ENCODE measurements around the gene TECPR2.

The TECPR2 gene

DNA sequence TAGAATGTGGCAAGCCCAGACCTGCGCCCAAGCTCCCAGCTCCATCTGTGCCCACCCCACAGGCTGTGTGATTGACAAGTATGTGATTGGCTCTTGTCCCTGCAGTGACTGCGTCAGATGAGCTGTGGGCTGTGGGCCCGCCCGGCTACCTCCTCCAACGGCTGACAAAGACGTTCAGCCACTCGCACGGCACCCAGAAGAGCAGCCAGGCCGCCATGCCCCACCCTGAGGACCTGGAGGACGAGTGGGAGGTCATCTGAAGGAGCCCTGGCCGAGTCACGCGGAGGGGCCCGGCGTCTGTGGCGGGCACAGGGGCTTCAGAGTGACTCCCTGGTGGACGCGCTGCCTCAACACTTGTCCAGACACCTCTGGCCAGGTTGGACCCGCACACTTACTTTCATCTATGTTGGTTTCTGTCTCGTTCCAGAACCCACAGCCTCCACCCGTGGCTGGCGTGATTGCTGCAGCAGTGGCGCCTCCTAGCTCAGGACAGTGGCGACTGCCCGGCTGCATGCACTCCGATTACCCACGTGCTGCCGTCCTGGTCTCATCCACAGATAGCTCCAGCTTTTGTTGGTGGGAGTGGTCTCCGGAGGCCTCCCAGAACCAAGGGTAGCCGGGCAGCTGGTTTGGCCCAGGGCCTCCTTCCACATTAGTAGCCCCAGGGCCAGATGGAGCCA, 135.4 kb downstream of the TECPR2 start:
- no peak for DNase-seq

DNA sequence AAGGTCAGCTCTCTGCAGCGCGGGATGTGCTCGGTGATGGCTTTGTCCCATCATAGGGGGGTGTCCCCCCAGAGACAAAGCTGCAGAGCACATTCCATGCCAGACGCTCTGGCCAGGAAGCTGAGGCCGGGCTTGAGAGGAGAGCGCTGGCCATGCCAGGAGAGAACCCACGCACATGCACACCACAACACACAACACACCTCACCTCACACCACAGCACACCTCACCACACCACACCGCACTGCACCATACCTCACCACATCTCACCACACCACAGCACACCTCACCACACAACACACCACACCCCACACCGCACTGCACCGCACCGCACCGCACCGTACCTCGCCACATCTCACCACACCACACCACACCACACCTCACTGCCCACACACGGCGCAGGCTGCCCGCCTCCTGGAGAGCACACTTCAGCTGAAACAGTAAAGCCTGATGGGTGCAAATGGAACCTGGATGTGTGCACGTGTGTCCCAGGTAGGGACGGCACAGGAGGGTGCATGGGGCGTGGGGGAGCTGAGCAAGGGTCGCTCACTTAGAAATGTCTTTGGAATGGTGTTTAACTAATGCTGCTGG, 136.0 kb downstream of the TECPR2 start:
- DNase-seq, result no peak

DNA sequence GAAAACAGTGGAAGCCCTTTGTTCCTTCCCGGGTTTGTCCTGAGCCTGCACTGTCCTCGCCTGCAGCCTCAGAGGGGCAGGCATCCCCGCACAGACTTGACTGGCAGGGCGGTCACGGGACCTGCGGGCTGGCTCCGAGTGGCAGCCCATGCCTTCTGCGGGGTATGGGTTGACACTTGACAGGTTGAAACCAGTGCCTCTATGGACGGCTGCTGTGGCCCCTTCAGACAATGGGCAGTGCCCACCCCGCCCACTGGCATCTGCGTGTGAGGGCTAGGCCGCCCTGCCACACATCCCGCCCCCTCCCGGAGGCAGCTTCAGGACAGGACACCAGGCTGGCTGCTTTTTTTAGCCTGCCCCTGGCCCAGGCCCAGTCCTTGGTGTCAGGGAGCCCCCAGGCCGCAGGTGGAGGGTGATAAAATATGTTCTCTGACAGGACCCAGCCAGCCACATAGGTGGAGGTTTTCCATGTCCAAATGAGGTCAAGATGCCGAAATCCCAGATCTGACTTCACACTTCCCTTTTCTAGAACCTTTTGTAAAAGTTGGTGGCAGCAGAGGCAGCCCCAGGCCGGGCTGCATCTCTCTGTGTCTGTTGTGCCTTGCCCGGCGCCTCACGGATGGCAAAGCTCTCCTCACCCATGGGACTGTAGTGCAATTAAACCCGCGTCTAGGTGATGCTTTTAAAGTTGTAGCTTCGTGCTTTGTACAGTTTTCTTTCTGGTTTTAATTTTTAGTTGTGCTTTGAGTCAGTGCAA, 136.8 kb downstream of the TECPR2 start:
- DNase-seq, result no peak

DNA sequence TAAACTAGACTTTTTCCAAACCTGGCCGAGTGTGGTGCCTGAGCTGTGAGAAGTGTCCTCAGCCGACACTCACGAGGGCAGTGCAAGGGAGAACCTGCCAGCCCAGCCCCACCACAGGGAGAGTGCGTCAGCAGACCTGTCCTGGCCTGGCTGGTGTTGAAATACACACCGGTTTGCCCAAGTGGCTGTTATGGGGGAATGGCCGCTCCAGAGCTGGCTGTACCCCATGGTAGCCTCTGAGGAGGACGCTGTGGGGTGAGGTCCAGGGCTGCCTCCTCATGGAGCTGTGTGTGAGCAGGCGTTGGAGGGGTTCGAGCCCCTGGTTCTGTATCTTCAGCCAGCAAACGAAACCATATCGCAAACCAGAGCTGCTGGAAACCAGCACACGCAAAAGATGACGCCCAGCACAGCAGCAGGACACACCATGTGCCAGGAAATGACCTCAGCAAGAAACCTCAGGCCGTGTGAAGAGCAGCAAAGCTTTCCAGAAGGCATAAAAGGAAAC, 137.5 kb downstream of the TECPR2 start:
- DNase-seq, result no peak

DNA sequence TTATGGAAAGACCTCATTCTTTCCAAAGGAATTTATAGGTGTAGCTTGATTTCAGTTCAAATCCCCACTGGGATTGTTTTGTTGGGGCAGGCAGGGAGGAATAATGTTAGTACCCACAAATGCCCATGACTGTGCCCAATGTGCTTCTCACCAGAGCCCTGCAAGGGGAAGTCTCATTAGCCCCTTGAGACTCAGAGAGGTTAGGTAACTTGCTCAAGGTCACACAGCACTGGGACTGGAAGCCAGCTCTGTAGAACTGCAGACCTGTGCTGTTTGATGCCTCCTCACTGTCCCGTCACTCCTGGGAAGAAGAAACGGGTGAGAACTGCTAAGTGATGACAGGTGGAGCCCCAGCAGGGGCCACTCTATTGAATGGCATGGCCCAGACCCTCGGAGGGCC, 138.0 kb downstream of the TECPR2 start:
- no peak for DNase-seq

DNA sequence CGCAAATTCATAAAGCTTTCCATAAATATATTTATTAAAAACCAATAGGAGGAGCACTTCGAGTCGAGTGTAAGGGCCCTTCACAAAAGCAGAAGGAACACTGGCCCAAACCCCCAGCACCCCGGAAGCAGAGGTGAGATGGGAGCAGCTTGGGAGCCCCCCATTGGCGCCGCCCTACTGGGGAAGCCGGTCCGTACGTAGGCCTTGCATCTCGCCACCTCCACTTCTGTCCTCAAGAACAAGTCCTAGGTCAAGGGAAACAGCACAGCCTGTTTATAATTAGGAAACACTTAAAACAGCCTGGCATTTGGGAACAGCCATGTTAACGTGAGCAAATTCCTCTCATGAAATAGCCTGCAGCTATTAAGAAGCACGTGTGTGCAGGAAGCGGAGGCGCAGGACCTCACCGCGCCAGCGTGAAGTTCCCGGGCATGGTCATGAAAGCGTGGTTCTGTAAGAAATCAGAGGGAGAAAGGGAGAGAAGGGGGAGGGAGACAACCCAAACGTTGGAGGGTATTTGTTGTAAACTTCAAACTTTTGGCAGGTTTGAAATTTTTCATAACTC, 139.1 kb downstream of the TECPR2 start:
- no peak for DNase-seq

DNA sequence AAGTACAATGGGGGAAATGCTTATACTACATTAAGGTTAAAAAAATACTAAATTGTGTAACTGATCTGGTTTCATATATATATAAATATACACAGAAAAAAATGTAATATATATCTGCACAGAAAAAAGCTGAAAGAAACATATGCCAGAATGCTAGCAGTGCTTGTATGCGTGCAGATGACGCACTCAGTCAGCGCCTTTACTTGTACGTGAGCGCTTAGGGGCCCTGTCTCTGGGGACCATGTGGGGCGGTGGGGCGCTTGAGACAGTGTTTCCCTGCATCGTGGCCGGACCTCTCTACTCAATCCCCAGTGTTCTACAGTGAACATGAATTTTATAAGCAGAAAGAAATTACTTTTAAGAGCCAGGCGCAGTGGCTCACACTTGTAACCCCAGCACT, 139.8 kb downstream of the TECPR2 start:
- DNase-seq, result no peak

DNA sequence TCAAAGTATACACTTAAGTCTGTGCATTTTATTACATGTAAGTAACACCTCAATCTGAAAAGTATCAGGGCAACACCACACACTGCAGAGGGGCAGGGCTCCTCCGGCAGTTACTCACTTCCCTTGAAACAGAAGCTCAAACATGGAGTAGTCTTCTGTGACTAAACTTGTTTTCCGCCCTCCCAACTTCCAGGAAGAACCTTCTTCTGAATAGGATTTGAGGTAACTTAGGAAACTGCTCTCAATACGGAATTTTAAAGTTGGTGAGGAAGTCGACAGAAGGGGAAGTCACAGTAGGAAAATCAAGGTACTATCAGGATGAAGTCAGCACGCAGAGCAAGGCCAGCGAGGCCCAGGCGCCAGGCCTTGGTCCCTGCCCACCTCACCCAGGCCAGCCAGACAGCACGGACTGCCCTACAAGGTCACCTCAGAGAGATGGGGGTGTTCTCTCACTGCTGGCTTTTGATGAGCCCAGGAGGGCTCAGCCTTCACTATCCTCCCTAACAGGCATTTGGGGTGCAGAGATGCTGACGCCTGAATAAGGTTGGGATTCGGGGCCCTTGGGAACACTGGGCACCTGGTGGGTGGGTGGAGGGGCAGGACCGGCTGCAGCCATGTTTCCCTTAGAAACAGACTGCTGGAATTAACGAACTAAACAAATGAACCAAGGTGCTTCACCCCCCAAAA, 141.0 kb downstream of the TECPR2 start:
- no peak for DNase-seq

DNA sequence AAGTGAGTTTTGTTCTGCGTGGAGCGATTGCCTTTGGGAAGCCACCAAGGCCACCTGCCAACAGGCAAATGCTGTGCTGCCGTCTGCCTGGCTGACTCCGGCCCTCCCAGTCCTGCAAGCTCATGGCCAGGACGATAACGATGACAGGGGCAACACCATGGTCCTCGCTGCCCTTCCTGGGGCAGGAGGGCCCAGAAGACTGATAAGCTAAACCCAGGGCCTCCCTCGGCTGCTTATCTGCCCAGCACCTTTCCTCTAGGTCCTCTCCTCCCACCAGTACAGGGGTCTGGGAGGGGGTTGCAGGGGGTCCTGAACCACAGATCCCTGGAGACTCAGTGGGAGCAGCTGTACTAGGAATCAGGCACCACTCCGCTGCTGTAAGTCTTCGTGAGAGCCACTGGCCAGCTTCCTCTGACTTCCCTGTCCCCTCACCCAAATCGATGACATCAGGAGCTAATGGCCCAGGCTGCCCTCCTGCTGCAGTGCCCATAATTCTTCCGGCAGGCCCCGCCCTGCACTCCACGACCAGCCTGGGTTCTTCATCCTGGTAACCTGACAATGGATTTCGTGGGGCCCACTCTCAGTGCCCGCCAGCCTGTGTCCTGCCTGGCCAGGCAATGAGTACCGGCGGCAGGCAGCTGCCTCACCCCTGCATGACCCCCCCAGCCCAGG, 141.7 kb downstream of the TECPR2 start:
- no peak for DNase-seq

DNA sequence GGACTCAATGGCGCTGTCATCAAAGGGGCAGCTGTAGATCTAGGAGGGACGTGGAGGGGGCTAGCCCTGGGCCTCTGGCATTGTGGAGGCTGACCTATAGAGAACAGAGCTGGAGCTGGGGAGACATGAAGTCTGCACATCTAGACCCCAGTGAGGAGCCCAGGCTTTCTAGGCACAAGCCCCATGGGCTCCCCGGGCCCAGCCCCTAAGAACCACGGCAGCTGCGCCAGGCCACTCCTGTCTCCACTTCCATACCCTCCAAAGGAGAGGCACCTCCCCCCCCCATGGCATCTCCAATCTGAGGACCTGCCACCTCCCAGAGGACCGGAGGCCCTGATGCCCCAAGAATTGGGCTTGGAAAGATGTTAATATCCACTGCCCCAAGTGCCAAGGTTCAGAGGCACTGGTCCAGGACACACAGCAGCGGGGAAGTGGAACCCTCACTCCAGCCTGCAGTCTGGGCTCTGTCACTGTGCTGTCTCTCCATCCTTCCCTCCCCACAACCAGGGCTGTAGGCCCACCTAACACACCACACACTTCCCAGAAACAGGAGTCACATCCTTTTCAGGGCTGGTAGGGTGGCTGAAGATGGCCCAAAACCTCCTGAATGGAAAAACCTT, 142.4 kb downstream of the TECPR2 start:
- DNase-seq, result no peak

DNA sequence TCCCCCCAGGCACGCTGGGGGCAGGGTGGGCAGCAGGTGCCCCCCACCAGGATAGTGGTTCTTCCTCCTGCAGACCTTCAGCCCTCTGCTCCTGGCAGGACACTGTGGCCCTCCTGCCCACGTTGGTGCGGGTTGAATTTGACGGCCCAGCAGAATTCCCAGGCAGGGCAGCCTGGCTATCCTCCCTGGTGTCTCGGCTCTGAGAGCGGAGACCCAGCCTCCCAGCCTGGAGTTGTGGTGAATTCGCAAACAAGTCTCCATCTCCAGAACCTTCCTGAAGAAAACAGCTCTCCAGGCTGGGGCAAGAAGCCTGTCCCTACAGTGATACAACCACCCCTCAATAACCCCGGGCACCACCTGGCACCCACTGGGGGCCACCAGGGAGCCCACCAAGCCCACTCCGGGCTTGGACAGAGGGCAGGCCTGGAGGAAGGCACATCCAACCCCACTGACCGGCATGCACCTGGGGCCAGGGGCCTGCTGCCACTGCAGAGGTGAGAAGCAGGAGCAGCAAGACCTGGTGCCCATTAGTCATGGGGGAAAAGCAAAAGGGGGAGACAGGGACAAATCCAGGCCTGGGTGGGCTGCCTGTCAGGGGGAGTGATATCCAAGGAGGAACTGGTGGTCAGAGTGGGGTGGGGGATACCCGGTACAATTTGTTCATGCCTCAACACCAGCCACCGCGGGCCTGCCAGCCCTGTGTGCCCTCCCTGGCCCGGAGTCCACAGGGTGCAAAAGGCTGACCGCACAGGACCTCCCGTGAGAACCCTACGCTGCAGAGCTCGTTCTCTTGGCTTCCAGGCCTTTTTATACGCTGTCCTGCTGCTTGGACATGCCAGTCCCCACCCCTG, 143.3 kb downstream of the TECPR2 start:
- no peak for DNase-seq

DNA sequence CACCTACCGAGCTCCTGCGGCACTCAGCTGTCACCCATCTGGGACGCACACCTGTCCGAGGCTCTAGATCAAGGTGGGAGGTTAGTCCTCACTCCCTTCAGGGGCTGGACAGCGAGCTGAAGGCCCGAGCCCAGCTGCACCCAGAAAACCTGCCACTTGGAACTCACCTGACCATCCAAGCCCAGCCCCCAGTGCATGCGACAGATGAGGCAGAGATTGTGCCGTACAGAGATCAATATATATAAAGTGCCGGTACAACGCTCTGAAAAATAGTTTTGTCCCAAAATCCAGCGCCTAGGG, 143.8 kb downstream of the TECPR2 start:
- no peak for DNase-seq

DNA sequence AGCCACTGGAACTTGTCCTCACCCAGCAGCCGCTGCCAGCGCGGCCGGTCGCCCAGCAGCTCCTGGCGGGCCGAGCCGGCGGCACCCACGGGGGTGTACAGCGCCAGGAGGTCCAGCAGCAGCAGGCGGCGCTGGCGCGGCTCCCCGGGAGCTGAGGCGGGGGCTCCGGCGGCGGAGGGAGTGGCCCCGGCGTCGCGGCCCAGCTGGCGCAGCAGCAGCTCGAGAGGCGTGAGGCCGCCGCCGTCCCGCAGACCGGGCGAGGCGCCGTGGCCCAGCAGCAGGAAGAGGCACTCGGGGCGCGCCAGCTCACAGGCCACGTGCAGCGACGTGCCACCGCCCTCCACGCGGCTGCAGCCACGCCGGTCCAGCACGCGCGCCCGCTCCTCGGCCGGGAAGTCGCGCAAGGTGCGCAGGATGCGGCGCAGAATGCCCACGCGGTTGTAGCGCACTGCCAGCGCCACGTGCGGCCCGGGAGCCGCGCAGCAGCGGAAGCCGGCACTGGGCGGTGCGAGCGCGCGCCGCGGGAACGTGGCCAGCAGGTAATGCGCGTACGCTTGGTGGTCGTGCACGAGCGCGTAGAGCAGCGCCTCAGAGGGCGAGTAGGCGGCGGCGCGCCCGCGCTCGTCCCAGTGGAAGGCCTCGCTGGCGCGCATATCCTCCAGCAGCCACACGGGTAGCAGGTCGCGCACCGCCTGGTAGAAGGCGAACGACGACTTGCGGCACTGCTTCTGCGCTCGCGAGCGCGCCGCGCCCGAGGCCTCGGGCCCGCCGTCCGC, 144.5 kb downstream of the TECPR2 start:
- DNase-seq, result peak; percentile 46

DNA sequence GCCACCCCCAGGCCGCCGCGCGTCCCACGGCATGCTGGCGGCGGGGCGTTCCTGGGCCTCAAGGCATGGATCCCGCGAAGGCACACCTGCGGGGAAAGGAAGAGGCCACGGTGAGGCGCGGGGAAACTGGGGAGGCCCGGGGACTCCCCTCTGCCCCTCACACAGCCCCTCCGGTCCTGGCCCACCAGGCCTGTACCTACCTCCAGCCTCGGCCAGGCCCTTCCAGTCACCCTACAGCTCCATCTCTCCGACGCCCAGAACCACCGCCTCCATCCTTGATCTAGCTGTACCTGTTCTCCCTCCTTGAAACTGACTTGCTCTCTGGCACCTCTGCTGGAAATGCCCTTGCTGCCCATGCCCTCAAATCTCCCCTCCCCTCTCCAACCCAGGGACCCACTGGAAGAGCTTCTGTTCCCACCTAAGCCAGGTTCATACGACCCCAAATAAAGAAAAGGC, 145.1 kb downstream of the TECPR2 start:
- DNase-seq, result no peak

DNA sequence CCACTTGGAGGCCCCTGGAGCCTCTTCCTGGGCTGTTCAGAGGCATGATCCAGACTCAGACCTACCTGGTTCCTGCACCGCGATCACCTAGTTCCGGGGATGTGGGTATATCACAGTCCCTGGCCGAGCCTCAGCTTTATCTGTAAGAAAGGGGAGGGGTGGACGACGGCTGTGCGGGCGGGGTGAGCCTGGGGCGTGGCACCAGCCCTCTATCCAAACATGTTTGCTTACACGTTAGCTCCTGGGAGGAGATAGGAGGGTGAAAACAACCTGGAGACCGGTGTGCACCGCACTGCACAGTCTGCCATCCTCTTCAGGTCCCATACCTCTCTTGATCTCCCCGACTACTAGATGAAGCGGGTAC, 145.7 kb downstream of the TECPR2 start:
- no peak for DNase-seq

DNA sequence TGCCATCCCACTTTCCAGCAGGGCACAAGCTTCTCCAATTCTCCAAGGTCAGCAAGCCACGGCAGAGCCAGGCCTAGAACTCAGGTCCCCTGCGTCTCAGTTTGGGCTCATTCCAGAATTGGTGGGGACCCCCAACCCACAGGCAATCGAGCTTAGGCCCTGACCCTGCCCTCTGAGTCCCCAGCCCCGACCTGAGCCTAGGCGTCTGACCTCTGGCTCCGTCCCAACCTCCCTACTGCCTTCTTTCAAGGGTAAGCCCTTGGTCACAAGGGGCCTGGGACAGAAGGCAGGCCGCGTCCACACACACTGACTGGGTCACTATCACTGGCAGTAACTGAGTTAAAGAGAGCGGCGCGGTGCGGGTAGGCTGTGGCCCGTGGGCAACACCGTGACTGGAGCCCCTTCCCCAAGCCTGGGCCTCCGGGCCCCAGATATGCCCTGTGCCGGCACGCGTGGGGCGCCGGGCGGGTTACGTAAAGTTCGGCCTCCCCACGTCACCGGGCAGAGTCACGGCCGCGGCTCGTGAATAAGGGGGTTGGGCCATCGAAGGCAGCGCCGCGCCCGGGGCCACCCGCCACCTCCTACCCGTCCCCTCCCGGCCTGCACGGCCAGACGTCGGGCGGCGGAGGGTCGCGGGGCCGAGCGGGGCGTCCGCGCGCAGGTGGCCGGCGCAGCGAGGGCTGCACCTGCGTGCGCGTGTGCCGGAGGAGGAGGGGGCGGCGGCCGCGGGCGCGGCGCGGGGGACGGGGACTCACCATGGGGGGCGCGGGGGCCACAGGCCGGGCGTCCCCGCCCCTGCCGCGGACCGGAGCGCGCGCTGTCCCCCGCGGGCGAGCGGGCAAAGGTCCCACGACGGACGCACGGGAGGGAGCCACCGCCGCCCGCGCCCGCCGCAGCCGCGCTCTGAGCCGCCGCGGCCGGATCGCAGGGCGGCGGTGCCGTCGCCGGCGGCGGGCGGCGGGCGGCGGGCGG, 146.3 kb downstream of the TECPR2 start:
- DNase-seq, result peak; percentile 55

DNA sequence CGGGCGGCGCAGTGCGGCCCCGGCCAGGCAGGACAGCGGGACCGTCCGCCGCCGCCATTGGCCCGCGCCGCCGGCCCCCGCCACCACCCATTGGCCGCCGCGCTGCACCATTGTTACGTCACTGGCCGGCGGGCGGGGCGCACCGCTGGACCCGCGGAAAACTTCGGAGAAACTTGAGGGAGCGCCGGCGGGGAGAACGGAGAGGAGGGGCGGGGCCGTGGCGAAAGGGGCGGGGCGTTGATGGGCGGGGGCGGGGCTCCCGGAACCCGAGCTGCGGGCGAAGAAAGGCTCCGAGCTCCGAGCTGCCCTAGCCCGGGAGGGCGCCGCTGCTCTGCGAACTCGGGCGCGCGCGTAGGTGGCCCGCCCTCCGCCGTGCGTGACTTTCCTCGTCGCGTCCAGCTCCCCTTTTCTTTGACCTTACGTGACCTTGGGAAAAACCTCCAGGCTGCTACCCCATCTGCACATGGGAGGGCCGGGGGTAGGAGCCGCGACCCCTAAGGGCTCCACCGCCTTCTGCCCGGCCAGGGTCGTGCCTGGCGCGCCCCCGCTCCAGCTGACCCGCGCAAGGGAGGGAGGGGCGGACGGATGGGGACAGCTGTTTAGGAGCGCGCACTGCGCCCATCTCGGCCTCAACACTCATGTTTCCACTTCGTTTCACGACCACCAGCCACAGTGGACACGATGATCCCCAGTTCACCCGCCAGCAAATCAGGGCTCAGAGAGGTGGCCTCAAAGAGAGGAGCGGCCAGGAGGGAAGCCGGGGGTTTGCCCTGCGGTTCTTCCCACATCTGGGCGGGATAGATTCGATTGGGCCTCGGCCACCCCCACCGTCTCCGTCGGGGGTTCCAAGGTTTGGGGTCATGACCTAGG, 147.2 kb downstream of the TECPR2 start, which contains the start of gene ANKRD9:
TSS of gene ANKRD9 (minus strand) at position 31 of the 870 bp plus-strand sequence. CDS start 1,887 bp downstream, outside the sequence.
- DNase-seq, result peak; percentile 92

Measured in CD4-positive, alpha-beta T cell treated with Interleukin-15 for 1 hour (primary cell).